ENCODE data around the gene SIAH1. TPM values are rescaled to one million over a fixed set of nuclear protein-coding genes. Genes with fewer than 3 reads are reported as not detected.
"Not testable (repeated sequence)": the region's sequence is repeated elsewhere in the genome, so short reads cannot be mapped to it uniquely, and the experiment has no call there.

The SIAH1 gene
- total RNA-seq, 1 donor from 2014 or later = 31.1 TPM

DNA sequence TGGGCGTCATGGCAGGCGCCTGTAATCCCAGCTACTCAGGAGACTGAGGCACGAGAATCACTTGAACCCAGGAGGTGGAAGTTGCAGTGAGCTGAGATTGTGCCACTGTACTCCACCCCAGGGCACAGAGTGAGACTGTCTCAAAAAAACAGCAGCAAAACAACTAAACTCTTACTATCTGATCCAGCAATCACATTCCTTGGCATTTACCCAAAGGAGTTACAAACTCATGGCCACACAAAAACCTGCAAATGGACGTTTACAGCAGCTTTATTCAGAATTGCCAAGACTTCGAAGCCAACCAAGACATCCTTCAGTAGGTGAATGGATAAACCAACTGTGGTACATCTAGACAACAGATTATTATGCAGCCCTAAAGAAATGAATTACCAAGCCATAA, 4.0 kb downstream of the SIAH1 start:
- Mint-ChIP-seq H3K27me3 (ENCODE audit: low read depth) (no peaks in the 10 kb centered on the region), H3K27ac (ENCODE audit: unreplicated experiment) (no peak overlapping the region), H3K36me3 (ENCODE audit: low read depth) (peaks cover 6% of the 10 kb centered on the region), H3K9me3 (no peaks in the 10 kb centered on the region), H3K4me1 (peaks cover 51% of the 10 kb centered on the region), H3K4me3 (peak overlapping the region; percentile 36)
- TF ChIP-seq CTCF (conservative IDR thresholded peaks at IDR 0.05) = no peak
- DNase-seq (ENCODE audit: low read depth, low spot score) = no peak

DNA sequence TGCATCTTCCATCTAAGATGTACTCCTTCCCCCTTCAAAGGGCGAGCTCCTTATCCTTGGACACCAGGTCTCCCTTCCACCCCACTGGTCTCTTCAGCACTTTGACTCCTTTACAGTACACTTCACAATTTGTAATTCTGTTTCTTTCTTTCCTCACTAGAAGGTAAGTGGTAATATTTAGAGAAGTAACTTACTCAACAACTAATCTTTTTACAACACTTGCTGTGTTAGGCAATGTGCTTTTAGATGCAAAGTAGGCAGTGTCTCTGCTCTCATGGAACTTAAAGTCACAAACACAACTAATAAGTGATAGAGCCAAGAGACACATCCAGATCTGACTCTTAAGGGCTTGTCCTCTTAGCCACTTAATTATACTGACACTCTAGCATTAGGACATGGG, 6.4 kb downstream of the SIAH1 start:
- Mint-ChIP-seq H3K27me3 (ENCODE audit: low read depth) (no peaks in the 10 kb centered on the region), H3K9me3 (no peaks in the 10 kb centered on the region), H3K4me1 (peaks cover 47% of the 10 kb centered on the region), H3K36me3 (ENCODE audit: low read depth) (peaks cover 6% of the 10 kb centered on the region), H3K4me3 (peak overlapping the region; percentile 1), H3K27ac (ENCODE audit: unreplicated experiment) (no peak overlapping the region)
- no peak for TF ChIP-seq CTCF (conservative IDR thresholded peaks at IDR 0.05)
- no peak for DNase-seq (ENCODE audit: low read depth, low spot score)

DNA sequence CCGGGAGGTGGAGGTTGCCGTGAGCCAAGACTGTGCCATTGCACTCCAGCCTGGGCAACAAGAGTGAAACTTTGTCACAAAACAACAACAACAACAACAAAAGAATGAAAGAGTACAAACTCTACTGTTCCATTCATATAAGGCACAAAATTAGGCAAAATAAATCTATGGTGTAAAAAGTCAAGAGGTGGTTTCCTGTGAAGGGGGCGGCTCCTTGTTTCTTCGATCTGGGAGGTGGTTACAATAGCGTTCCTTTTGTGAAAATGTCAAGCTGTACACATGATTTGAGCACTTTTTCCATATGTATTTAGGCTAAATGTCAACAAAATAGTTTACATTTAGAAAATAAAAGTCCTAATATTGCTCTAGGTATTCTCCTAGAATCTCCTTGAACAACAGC, 6.9 kb downstream of the SIAH1 start:
- H3K27ac Mint-ChIP-seq (ENCODE audit: unreplicated experiment) = no peak overlapping the region
- peak overlapping the region; percentile 1 for H3K4me3 Mint-ChIP-seq
- H3K9me3 Mint-ChIP-seq = no peaks in the 10 kb centered on the region
- no peaks in the 10 kb centered on the region for H3K27me3 Mint-ChIP-seq (ENCODE audit: low read depth)
- H3K4me1 Mint-ChIP-seq = peaks cover 42% of the 10 kb centered on the region
- no peak for DNase-seq (ENCODE audit: low read depth, low spot score)
- no peak for TF ChIP-seq CTCF (conservative IDR thresholded peaks at IDR 0.05)
- peaks cover 6% of the 10 kb centered on the region for H3K36me3 Mint-ChIP-seq (ENCODE audit: low read depth)

GRCh38 chr16:48377301-48377700, 7.9 kb downstream of the SIAH1 start:
- not testable (repeated sequence) for DNase-seq (ENCODE audit: low read depth, low spot score); H3K36me3 Mint-ChIP-seq (ENCODE audit: low read depth); H3K27me3 Mint-ChIP-seq (ENCODE audit: low read depth); H3K27ac Mint-ChIP-seq (ENCODE audit: unreplicated experiment); H3K4me3 Mint-ChIP-seq; H3K9me3 Mint-ChIP-seq
- peaks cover 37% of the 10 kb centered on the region for H3K4me1 Mint-ChIP-seq

GRCh38 chr16:48374255-48374654, 11.0 kb downstream of the SIAH1 start:
- Mint-ChIP-seq H3K27me3 (ENCODE audit: low read depth) (no peaks in the 10 kb centered on the region), H3K27ac (ENCODE audit: unreplicated experiment) (no peak overlapping the region), H3K36me3 (ENCODE audit: low read depth) (no peaks in the 10 kb centered on the region), H3K9me3 (no peaks in the 10 kb centered on the region), H3K4me1 (peaks cover 23% of the 10 kb centered on the region), H3K4me3 (no peak overlapping the region)
- no peak for DNase-seq (ENCODE audit: low read depth, low spot score)
- no peak for TF ChIP-seq CTCF (conservative IDR thresholded peaks at IDR 0.05)

- no peak for TF ChIP-seq CTCF (conservative IDR thresholded peaks at IDR 0.05)
- DNase-seq (ENCODE audit: low read depth, low spot score) = no peak
- Mint-ChIP-seq H3K4me1 (peaks cover 18% of the 10 kb centered on the region), H3K27me3 (ENCODE audit: low read depth) (no peaks in the 10 kb centered on the region), H3K27ac (ENCODE audit: unreplicated experiment) (no peak overlapping the region), H3K36me3 (ENCODE audit: low read depth) (no peaks in the 10 kb centered on the region), H3K9me3 (no peaks in the 10 kb centered on the region), H3K4me3 (no peak overlapping the region)
Measured at GRCh38 chr16:48373258-48374029, 11.8 kb downstream of the SIAH1 start.
